ENCODE measurements around the gene BRD1. TPM values are rescaled to one million over a fixed set of nuclear protein-coding genes. Genes with fewer than 3 reads are reported as not detected.

Gene BRD1
- total RNA-seq, 4 donors from 2014 or later, result 44.6 to 74.9 (median 60.4) TPM

- Histone ChIP-seq H3K27me3 (no peaks in the 10 kb centered on the region), H3K4me3 (no peak overlapping the region), H3K4me1 (peaks cover 0 to 17% (median 9%) of the 10 kb centered on the region in 4 donors), H3K27ac (no peak overlapping the region), H3K9me3 (peaks cover 0 to 13% (median 7%) of the 10 kb centered on the region in 4 donors), H3K36me3 (peaks cover 5 to 53% (median 18%) of the 10 kb centered on the region in 3 donors)
- TF ChIP-seq EP300 (IDR thresholded peaks at IDR 0.05) (no peak), CTCF (IDR thresholded peaks at IDR 0.05) (no peak), POLR2A (IDR thresholded peaks at IDR 0.05) (no peak)
- 71 to 72% methylated on average over 60 to 63 of the region's 64 CpGs for WGBS, 2 donors
- DNase-seq (ENCODE audit: low spot score in 2 of 2), result no peak
Measured at GRCh38 chr22:49771266-49772065, 56.2 kb downstream of the BRD1 start.

GRCh38 chr22:49770547-49771265 lies 57.0 kb downstream of the BRD1 start:
- H3K36me3 ChIP-seq, result peaks cover 4 to 45% (median 11%) of the 10 kb centered on the region in 3 donors
- WGBS, 2 donors, result 60 to 79% methylated on average over 12 to 25 of the region's 29 CpGs
- peaks cover 0 to 17% (median 9%) of the 10 kb centered on the region in 4 donors for H3K4me1 ChIP-seq
- no peak for TF ChIP-seq EP300 (IDR thresholded peaks at IDR 0.05)
- TF ChIP-seq POLR2A (IDR thresholded peaks at IDR 0.05), result no peak
- TF ChIP-seq CTCF (IDR thresholded peaks at IDR 0.05), result no peak
- peaks cover 0 to 20% (median 10%) of the 10 kb centered on the region in 4 donors for H3K9me3 ChIP-seq
- no peaks in the 10 kb centered on the region for H3K27me3 ChIP-seq
- H3K27ac ChIP-seq, result no peak overlapping the region
- H3K4me3 ChIP-seq, result no peak overlapping the region
- DNase-seq (ENCODE audit: low spot score in 2 of 2), result no peak

DNA sequence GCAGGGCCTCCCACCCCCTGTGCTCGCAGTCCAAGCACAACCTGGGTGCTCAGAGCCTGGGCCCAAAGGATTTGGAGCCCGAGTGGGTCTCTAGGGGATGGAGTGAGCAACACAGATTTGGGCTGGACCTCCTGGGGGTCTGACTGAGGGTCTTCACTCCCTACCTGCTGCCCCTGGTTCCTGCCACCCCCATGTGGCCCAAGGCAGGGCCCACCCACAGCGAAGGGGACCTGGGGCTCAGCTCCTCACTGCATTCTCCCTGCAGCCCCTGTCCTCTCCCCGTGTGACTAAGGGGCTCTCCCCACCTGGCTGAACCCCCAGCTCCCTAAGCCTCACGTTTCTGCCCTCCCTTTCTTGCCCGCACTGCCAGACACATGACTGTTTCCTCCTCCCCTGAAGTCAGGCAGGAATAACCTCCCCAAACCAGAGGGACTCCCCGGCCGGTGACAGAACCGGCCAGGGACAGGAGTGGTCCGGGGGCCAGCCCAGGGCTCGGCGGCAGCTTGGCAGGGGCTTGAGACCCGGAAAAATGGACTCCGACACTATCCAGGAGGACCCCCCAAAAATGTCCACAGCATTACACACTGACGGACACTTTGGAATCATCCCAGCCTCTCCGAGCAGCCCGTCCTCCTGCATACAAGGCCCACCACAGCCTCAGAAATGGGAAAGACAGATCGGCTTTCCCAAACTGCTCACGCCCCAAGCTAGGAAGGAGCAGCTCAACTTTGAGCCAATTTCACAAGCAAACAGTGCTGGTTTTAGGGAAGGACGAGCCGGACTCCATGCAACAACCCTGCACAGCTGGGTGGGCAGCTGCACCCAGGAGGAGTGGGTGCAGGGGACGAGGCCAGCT lies 57.8 kb downstream of the BRD1 start:
- TF ChIP-seq EP300 (IDR thresholded peaks at IDR 0.05) (no peak), POLR2A (IDR thresholded peaks at IDR 0.05) (no peak), CTCF (IDR thresholded peaks at IDR 0.05) (no peak)
- no peak for DNase-seq (ENCODE audit: low spot score in 2 of 2)
- H3K27ac ChIP-seq, result peak overlapping the region in 1 of 4 donors; percentile 25
- no peak overlapping the region for H3K4me3 ChIP-seq
- no peaks in the 10 kb centered on the region for H3K27me3 ChIP-seq
- H3K4me1 ChIP-seq, result peaks cover 0 to 17% (median 9%) of the 10 kb centered on the region in 4 donors
- peaks cover 4 to 37% (median 7%) of the 10 kb centered on the region in 3 donors for H3K36me3 ChIP-seq
- 72 to 74% methylated on average over 19 of the region's 22 CpGs for WGBS, 2 donors
- H3K9me3 ChIP-seq, result peaks cover 0 to 27% (median 10%) of the 10 kb centered on the region in 4 donors

DNA sequence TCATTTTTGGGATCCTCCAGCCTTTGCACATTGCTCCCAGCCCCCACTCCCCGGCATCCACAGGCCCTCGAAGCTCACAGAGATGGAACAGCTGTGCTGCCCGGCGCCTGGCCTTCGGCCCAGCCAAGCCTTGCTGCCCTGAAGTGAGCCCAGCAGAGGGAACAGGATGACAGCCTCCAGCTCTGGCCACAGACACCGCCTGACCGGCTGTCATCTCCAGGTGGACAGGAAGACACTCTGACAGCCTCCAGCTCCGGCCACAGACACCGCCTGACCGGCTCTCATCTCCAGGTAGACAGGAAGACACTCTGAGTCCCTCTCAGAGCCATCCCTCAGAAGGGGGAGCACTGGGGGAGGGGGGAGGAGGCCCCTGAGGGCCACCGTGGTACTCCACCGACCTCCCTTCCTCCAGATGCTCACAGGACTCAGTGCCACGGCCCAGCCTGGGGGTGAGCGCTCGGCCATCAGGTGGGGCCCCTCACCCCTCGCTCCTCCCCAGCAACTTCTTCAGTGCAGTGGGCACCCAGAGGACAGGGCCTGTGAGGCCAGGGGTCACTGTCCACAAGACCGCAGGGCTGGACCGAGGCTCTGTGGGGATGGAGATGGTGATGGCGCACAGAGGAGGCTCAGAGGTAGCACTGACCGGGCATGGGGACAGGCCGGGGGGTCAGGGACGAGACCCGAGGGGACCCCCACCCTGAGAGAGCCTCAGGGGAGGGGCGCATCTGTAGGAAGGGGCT lies 58.6 kb downstream of the BRD1 start:
- Histone ChIP-seq H3K27me3 (no peaks in the 10 kb centered on the region), H3K27ac (peak overlapping the region in 2 of 4 donors; percentile 25 to 32), H3K4me3 (no peak overlapping the region), H3K36me3 (peaks cover 0 to 29% (median 2%) of the 10 kb centered on the region in 3 donors), H3K9me3 (peaks cover 0 to 31% (median 10%) of the 10 kb centered on the region in 4 donors), H3K4me1 (peaks cover 0 to 17% (median 9%) of the 10 kb centered on the region in 4 donors)
- TF ChIP-seq CTCF (IDR thresholded peaks at IDR 0.05) (no peak), EP300 (IDR thresholded peaks at IDR 0.05) (no peak)
- 40% methylated on average over 13 to 18 of the region's 24 CpGs for WGBS, 2 donors
- no peak for DNase-seq (ENCODE audit: low spot score in 2 of 2)
